Tibial nerve (tissue), 4 donors: ENCODE results near the gene ZNF433. TPM values are rescaled to one million over a fixed set of nuclear protein-coding genes. Genes with fewer than 3 reads are reported as not detected.
A peak's percentile ranks its signal among the peaks of the same experiment; 100 is the strongest.

Source experiments
- DNase-seq, 2 donors: peaks; one replicate each; pipeline ENCODE4 v3.0.0-alpha.2; 2019; ENCODE audit warnings: low spot score in 2 of 2
- H3K27ac ChIP-seq, 4 donors: fragments of 200-600 bp; sonication (generic) in 3 of 4; one replicate each; pipeline ENCODE4 v1.5.1; 2017 to 2019; ENCODE audit warnings: mild to moderate bottlenecking in 1 of 4
- H3K27me3 ChIP-seq, 2 donors: fragments of 200-600 bp; sonication (generic) in 1 of 2; one replicate each; pipeline versions ENCODE4 v1.5.1 to v1.6.0; 2017 to 2019
- H3K36me3 ChIP-seq, 3 donors: fragments of 200-600 bp; sonication (generic); one replicate each; pipeline ENCODE4 v1.5.1; 2018 to 2019
- H3K4me1 ChIP-seq, 4 donors: fragments of 200-600 bp; sonication (generic) in 3 of 4; one replicate each; pipeline ENCODE4 v1.5.1; 2017 to 2019
- H3K4me3 ChIP-seq, 4 donors: fragments of 200-600 bp; sonication (generic) in 3 of 4; one replicate each; pipeline ENCODE4 v1.5.1; 2017 to 2019; ENCODE audit warnings: mild to moderate bottlenecking in 1 of 4, moderate library complexity in 1 of 4
- H3K9me3 ChIP-seq, 4 donors: fragments of 200-600 bp; sonication (generic) in 3 of 4; one replicate each; pipeline ENCODE4 v1.5.1; 2017 to 2019
- EP300 ChIP-seq, 2 donors: sonication (generic); formaldehyde crosslinking; IDR thresholded peaks; one replicate each; pipeline ENCODE4 v1.6.1; 2017; ENCODE audit warnings: antibody characterized with exemption in 2 of 2, mild to moderate bottlenecking in 1 of 2
- POLR2A ChIP-seq, 2 donors: fragments of 450-650 bp; IDR thresholded peaks; one replicate each; pipeline ENCODE4 v1.6.1; 2017; ENCODE audit warnings: antibody characterized with exemption in 2 of 2, mild to moderate bottlenecking in 2 of 2, moderate library complexity in 2 of 2
- WGBS, 2 donors: methylation state at CpG; one replicate each; pipeline ENCODE4 v1.1.5; 2018; 5-methylcytosine and 5-hydroxymethylcytosine counted together
- total RNA-seq, 4 donors: library from RNA; depleted of rRNA; stranded (reverse); fragments of >200 nt; gene quantifications; one replicate each; pipeline ENCODE4 v1.1.0, GENCODE V29; 2016
- TF ChIP-seq, protein P1 (sequence below), 5 experiments: fragments of 200-600 bp in 3 of 5; fragments of 450-650 bp in 2 of 5; sonication (generic) in 3 of 5; IDR thresholded peaks; one replicate each; pipeline ENCODE4 v1.5.1; 2016 to 2019; ENCODE audit warnings: antibody characterized with exemption in 5 of 5, mild to moderate bottlenecking in 3 of 5, moderate library complexity in 2 of 5

The ZNF433 gene
- total RNA-seq, 4 donors from 2014 or later = 4.5 to 8.0 (median 5.4) TPM

DNA sequence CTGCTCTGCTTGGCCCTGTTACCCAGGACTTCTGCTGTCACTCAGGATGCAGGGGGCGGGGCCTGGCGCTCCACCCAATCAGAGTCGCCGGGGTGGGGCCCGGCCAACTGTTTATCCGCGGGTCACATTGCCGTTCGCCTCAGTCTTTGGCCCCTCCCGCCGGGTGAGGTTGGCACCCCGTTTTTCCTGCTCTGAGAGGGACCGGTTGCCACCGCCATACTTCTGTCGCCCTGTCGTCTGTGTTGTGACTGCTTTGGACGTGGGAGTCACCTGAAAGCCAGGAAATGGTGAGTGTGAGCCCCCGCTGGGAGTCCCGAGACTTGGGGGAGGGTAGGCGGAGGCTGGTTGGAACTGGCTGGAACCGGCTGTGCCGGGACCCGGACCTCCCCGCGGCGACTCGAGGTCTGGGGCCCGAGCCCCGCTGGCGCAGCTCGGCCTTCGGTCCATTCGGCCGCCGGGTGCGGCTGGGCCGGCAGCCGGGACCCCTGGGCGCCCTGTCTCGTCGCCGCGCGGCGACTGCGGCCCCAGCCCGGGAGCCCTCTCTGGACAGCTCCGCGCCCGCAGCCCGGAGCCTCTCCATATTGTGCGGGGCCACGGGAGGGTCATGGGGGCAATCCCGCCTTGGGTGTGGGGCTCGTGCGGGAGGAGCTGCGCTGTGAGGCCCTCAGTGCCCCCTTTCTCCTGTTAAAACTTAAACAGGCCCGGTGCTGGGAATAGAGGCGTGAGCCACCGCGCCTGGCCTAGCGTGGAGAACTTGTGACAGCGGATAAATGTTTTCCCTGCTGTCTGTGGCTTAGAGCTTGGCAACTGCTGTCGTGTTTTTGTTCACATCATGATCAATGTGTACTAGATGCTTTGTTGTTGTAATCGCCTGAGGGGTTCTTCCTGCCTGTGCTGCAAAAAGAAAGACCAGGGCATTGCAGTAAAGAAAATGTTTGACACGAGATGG, 29.4 kb upstream of the ZNF433 start, which contains the start of gene ZNF844:
Gene ZNF844, plus strand, starts transcription at position 142 of the 949 bp plus-strand sequence. Its CDS starts 143 bp downstream, at position 285.
- H3K27me3 ChIP-seq = no peaks in the 10 kb centered on the region
- peak within 1 kb of the TSS; percentile 53 to 88 (median 84) for H3K4me3 ChIP-seq
- WGBS, 2 donors = 4 to 6% methylated on average over 27 to 38 of the region's 66 CpGs
- H3K27ac ChIP-seq = peak within 1 kb of the TSS; percentile 90 to 97 (median 96)
- peaks cover 0 to 20% (median 11%) of the 10 kb centered on the region in 4 donors for H3K4me1 ChIP-seq
- TF ChIP-seq POLR2A (IDR thresholded peaks at IDR 0.05) (peak; percentile 90 to 96), EP300 (IDR thresholded peaks at IDR 0.05) (peak; percentile 77 to 99)
- TF ChIP-seq, protein P1, sequence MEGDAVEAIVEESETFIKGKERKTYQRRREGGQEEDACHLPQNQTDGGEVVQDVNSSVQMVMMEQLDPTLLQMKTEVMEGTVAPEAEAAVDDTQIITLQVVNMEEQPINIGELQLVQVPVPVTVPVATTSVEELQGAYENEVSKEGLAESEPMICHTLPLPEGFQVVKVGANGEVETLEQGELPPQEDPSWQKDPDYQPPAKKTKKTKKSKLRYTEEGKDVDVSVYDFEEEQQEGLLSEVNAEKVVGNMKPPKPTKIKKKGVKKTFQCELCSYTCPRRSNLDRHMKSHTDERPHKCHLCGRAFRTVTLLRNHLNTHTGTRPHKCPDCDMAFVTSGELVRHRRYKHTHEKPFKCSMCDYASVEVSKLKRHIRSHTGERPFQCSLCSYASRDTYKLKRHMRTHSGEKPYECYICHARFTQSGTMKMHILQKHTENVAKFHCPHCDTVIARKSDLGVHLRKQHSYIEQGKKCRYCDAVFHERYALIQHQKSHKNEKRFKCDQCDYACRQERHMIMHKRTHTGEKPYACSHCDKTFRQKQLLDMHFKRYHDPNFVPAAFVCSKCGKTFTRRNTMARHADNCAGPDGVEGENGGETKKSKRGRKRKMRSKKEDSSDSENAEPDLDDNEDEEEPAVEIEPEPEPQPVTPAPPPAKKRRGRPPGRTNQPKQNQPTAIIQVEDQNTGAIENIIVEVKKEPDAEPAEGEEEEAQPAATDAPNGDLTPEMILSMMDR (IDR thresholded peaks at IDR 0.05) = peak in 2 of 5 experiments; percentile 21 to 56
- H3K9me3 ChIP-seq = peaks cover 0 to 42% (median 12%) of the 10 kb centered on the region in 4 donors
- peaks cover 0 to 40% (median 0%) of the 10 kb centered on the region in 3 donors for H3K36me3 ChIP-seq
- peak; percentile 98 to 99 for DNase-seq

DNA sequence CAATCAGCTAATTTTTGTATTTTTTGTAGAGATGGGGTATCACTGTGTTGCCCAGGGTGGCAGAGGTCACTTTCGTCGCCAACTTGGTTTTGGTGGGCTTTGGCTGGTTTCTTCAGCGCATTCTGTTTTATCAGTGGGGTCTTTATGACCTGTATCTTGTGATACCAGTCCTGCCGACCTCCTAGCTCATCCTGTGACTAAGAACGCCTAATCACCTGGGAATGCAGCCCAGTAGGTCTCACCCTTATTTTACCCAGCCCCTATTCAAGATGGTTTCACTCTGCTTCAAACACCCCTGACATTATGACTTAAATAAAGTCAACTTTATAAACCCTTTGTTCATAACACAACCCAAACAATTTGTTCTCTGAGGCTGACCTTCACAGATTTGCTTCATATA, 20.3 kb upstream of the ZNF433 start:
- DNase-seq = no peak
- 80 to 88% methylated on average over 5 of the region's 5 CpGs for WGBS, 2 donors
- TF ChIP-seq POLR2A (IDR thresholded peaks at IDR 0.05) (no peak), EP300 (IDR thresholded peaks at IDR 0.05) (no peak)
- TF ChIP-seq, protein P1 (IDR thresholded peaks at IDR 0.05) = no peak
- H3K4me1 ChIP-seq = peaks cover 0 to 21% (median 3%) of the 10 kb centered on the region in 4 donors
- H3K27ac ChIP-seq = no peak overlapping the region
- no peaks in the 10 kb centered on the region for H3K36me3 ChIP-seq
- no peaks in the 10 kb centered on the region for H3K27me3 ChIP-seq
- no peaks in the 10 kb centered on the region for H3K9me3 ChIP-seq
- no peak overlapping the region for H3K4me3 ChIP-seq

DNA sequence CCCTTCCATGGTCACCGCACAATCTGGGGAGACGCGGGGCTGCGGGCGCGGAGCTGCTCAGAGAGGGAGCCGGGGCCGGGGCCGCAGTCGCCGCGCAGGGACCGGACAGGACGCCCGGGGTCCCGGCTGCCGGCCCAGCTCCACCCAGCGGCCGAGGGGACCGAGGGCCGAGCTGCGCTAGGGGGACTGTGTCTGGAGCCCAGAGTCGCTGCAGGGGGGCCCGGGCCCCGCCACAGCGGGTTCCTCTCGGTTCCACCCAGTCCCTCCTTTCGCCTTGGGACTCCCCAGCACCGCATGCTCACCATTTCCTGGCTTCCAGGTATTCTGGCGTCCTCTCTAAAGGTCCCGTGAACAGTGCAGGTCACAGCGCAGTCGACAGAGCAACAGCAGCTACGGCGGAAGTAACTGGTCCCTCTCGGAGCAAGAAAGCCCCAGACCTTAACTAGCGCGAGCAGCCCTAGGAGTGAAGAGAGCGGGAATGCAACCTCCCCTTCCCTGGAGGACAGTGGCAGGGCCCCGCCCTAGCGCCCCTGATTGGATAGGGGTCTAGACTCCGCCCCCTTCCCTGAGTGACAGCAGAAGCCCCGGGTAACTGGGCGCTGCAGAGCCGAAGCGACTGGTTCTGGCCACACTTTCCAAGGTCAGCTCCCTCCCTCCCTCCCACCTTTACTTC, 17.2 kb upstream of the ZNF433 start, which contains the start of gene ZNF878:
Gene ZNF878, minus strand, starts transcription at position 465 of the 673 bp plus-strand sequence. Its CDS starts 160 bp downstream, at position 305.
- 0 to 1% methylated on average over 23 to 44 of the region's 46 CpGs for WGBS, 2 donors

DNA sequence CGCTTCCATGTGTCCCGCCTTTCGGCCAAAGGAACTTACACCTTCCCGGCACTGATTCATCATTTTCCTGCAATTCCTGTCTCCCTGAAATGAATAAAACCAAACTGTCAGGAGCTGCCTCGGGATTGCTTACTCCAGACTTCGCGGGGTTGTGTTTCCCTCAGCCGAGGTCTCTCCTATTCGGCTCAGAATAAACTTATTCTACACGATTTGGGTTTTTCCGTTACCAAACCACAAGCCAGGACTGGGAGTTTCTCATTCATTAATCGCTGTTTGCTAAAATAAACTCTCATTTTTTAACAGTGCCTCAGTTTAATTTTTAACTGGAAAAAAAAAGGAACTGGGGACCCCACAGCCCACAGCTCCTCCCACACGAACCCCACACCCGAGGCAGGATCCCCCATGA, 16.6 kb upstream of the ZNF433 start:
- H3K27me3 ChIP-seq = no peaks in the 10 kb centered on the region
- no peaks in the 10 kb centered on the region for H3K9me3 ChIP-seq
- H3K4me3 ChIP-seq = peak overlapping the region; percentile 41 to 71 (median 52)
- H3K36me3 ChIP-seq = no peaks in the 10 kb centered on the region
- 2 to 4% methylated on average over 14 of the region's 14 CpGs for WGBS, 2 donors
- TF ChIP-seq, protein P1 (IDR thresholded peaks at IDR 0.05) = no peak
- TF ChIP-seq POLR2A (IDR thresholded peaks at IDR 0.05) = no peak
- TF ChIP-seq EP300 (IDR thresholded peaks at IDR 0.05) = no peak
- H3K4me1 ChIP-seq = peaks cover 0 to 18% (median 3%) of the 10 kb centered on the region in 4 donors
- peak overlapping the region in 3 of 4 donors; percentile 51 to 78 (median 64) for H3K27ac ChIP-seq
- no peak for DNase-seq

More for the DNA sequence above, 17.2 kb upstream of the ZNF433 start, which contains the start of gene ZNF878:
- Histone ChIP-seq H3K4me3 (peak within 1 kb of the TSS; percentile 41 to 71 (median 52)), H3K27me3 (no peaks in the 10 kb centered on the region), H3K4me1 (peaks cover 0 to 18% (median 3%) of the 10 kb centered on the region in 4 donors), H3K36me3 (no peaks in the 10 kb centered on the region), H3K9me3 (no peaks in the 10 kb centered on the region), H3K27ac (peak within 1 kb of the TSS in 3 of 4 donors; percentile 51 to 78 (median 64))
- TF ChIP-seq EP300 (IDR thresholded peaks at IDR 0.05) (peak; percentile 28 to 96), POLR2A (IDR thresholded peaks at IDR 0.05) (peak; percentile 50 to 88)
- TF ChIP-seq, protein P1 (IDR thresholded peaks at IDR 0.05) = peak in 1 of 5 experiments; percentile 22
- DNase-seq = peak; percentile 73 to 84
